Osteoblast (primary cell): ENCODE measurements around the gene TRAPPC6A. TPM values are rescaled to one million over a fixed set of nuclear protein-coding genes. Genes with fewer than 3 reads are reported as not detected.
A peak's percentile ranks its signal among the peaks of the same experiment; 100 is the strongest.

Experiments
- DNase-seq: peaks from one replicate; pipeline ENCODE4 v3.0.0; 2011; ENCODE audit warnings: low spot score, mixed read lengths; ENCODE audit not compliant: insufficient read length; ENCODE audit errors: missing footprints
- H2AFZ ChIP-seq: 2 replicates; pipeline ENCODE4 v1.6.0; 2011; ENCODE audit warnings: mild to moderate bottlenecking, low read length
- H3K27ac ChIP-seq: 2 replicates; pipeline ENCODE4 v1.5.1; 2011; ENCODE audit warnings: mild to moderate bottlenecking, low read depth, low read length, moderate library complexity
- H3K27me3 ChIP-seq: 2 replicates; pipeline ENCODE4 v1.6.0; 2012; ENCODE audit warnings: mild to moderate bottlenecking, control low read depth, inconsistent platforms, low read length, moderate library complexity; ENCODE audit not compliant: insufficient read depth
- H3K36me3 ChIP-seq: 2 replicates; pipeline ENCODE4 v1.5.1; 2011; ENCODE audit warnings: mild to moderate bottlenecking, low read length, control low read depth, moderate library complexity; ENCODE audit not compliant: insufficient read depth
- H3K4me1 ChIP-seq: 2 replicates; pipeline ENCODE4 v1.5.1; 2011; ENCODE audit warnings: mild to moderate bottlenecking, low read length, control low read depth, moderate library complexity; ENCODE audit not compliant: insufficient read depth
- H3K4me2 ChIP-seq: 2 replicates; pipeline ENCODE4 v1.6.0; 2011; ENCODE audit warnings: mild to moderate bottlenecking, low read length; ENCODE audit not compliant: insufficient read depth
- H3K4me3 ChIP-seq: fragments of 200-600 bp; sonication (generic); 3 replicates; pipeline ENCODE4 v1.5.1; 2012; ENCODE audit warnings: mild to moderate bottlenecking, low read length, inconsistent platforms; ENCODE audit not compliant: insufficient read depth
- H3K79me2 ChIP-seq: 2 replicates; pipeline ENCODE4 v1.6.0; 2012; ENCODE audit warnings: mild to moderate bottlenecking, low read length, control low read depth, inconsistent platforms; ENCODE audit not compliant: insufficient read depth
- H3K9me3 ChIP-seq: 2 replicates; pipeline ENCODE4 v1.5.1; 2011; ENCODE audit warnings: low read depth, low read length, control low read depth
- H4K20me1 ChIP-seq: 2 replicates; pipeline ENCODE4 v1.6.0; 2012; ENCODE audit warnings: mild to moderate bottlenecking, low read length, control low read depth; ENCODE audit not compliant: insufficient read depth
- CTCF ChIP-seq: IDR thresholded peaks from 2 replicates; pipeline ENCODE4 v1.5.1; 2011; ENCODE audit warnings: mild to moderate bottlenecking, low read depth, low read length, moderate library complexity; ENCODE audit errors: extremely low read depth
- total RNA-seq: library from RNA; depleted of rRNA; stranded (reverse); fragments of >200 nt; gene quantifications from 2 replicates; pipeline ENCODE4 v1.2.3, GENCODE V29; 2012

The TRAPPC6A gene
- total RNA-seq, 1 donor = 13.8 TPM

- Histone ChIP-seq H2AFZ (no peak overlapping the region), H3K4me2 (no peak overlapping the region), H4K20me1 (no peaks in the 10 kb centered on the region), H3K4me3 (no peak overlapping the region), H3K4me1 (peaks cover 8% of the 10 kb centered on the region), H3K36me3 (no peaks in the 10 kb centered on the region), H3K27ac (no peak overlapping the region), H3K27me3 (peaks cover 17% of the 10 kb centered on the region), H3K9me3 (no peaks in the 10 kb centered on the region), H3K79me2 (no peaks in the 10 kb centered on the region)
- DNase-seq = peak; percentile 66
- TF ChIP-seq CTCF = no peak
Observed at GRCh38 chr19:45158503-45159209, 19.4 kb downstream of the TRAPPC6A start.

- Histone ChIP-seq H4K20me1 (peaks cover 3% of the 10 kb centered on the region), H3K79me2 (no peaks in the 10 kb centered on the region), H3K27me3 (peaks cover 32% of the 10 kb centered on the region), H3K4me1 (peaks cover 20% of the 10 kb centered on the region), H3K36me3 (no peaks in the 10 kb centered on the region), H3K9me3 (no peaks in the 10 kb centered on the region), H3K4me3 (no peak overlapping the region), H2AFZ (no peak overlapping the region), H3K27ac (no peak overlapping the region), H3K4me2 (no peak overlapping the region)
- no peak for TF ChIP-seq CTCF
- peak; percentile 14 for DNase-seq
Observed at GRCh38 chr19:45156751-45157150, 21.3 kb downstream of the TRAPPC6A start.

GRCh38 chr19:45156011-45156630, 21.9 kb downstream of the TRAPPC6A start:
- no peak for TF ChIP-seq CTCF
- Histone ChIP-seq H3K27ac (no peak overlapping the region), H3K4me2 (no peak overlapping the region), H3K36me3 (no peaks in the 10 kb centered on the region), H3K79me2 (no peaks in the 10 kb centered on the region), H3K4me1 (peaks cover 20% of the 10 kb centered on the region), H3K4me3 (no peak overlapping the region), H3K27me3 (peaks cover 32% of the 10 kb centered on the region), H3K9me3 (no peaks in the 10 kb centered on the region), H4K20me1 (peaks cover 7% of the 10 kb centered on the region), H2AFZ (no peak overlapping the region)
- peak; percentile 75 for DNase-seq

GRCh38 chr19:45154064-45154827, 23.8 kb downstream of the TRAPPC6A start:
- H2AFZ ChIP-seq = no peak overlapping the region
- peak overlapping the region; percentile 25 for H3K27ac ChIP-seq
- TF ChIP-seq CTCF = peak; percentile 7
- DNase-seq = peak; percentile 99
- H3K9me3 ChIP-seq = no peaks in the 10 kb centered on the region
- peak overlapping the region; percentile 42 for H3K4me2 ChIP-seq
- peaks cover 16% of the 10 kb centered on the region for H4K20me1 ChIP-seq
- H3K36me3 ChIP-seq = no peaks in the 10 kb centered on the region
- H3K4me1 ChIP-seq = peaks cover 20% of the 10 kb centered on the region
- H3K79me2 ChIP-seq = no peaks in the 10 kb centered on the region
- peak overlapping the region; percentile 46 for H3K4me3 ChIP-seq
- H3K27me3 ChIP-seq = peaks cover 24% of the 10 kb centered on the region
